Left ventricle myocardium inferior (tissue), 1 donor: ENCODE results near the gene C3orf20. TPM values are rescaled to one million over a fixed set of nuclear protein-coding genes. Genes with fewer than 3 reads are reported as not detected.

Experiments
- DNase-seq: peaks from one replicate; pipeline ENCODE4 v3.0.0-alpha.2; 2020
- H3K27ac ChIP-seq: fragments of 200-600 bp; replicated peaks from 2 replicates; pipeline ENCODE4 v1.8.0; 2021
- H3K27me3 ChIP-seq: fragments of 200-600 bp; 2 replicates; pipeline ENCODE4 v1.8.0; 2021; ENCODE audit warnings: low read depth
- H3K36me3 ChIP-seq: fragments of 200-600 bp; 2 replicates; pipeline ENCODE4 v1.8.0; 2021
- H3K4me1 ChIP-seq: fragments of 200-600 bp; 2 replicates; pipeline ENCODE4 v1.8.0; 2021
- H3K4me3 ChIP-seq: fragments of 200-600 bp; 2 replicates; pipeline ENCODE4 v1.8.0; 2021; ENCODE audit warnings: mild to moderate bottlenecking, moderate library complexity
- H3K9me3 ChIP-seq: fragments of 200-600 bp; replicated peaks from 2 replicates; pipeline ENCODE4 v1.8.0; 2021
- CTCF ChIP-seq: fragments of 200-600 bp; IDR thresholded peaks from 2 replicates; pipeline ENCODE4 v1.8.0; 2021; ENCODE audit warnings: antibody characterized with exemption, mild to moderate bottlenecking, borderline replicate concordance
- intact Hi-C: fragments of 100-400 bp; cut with micrococcal nuclease; formaldehyde crosslinking; loops from one replicate; pipeline ENCODE4 v1.11.0; 2022
- total RNA-seq: library from RNA; stranded (reverse); fragmentation: NEBNext Ultra II Directional; extraction: Animal tissue kit (Norgen Biotek cat#: 25700); gene quantifications from one replicate; pipeline ENCODE4 v1.2.1, GENCODE V29; 2021
- donor health status: DM: no; HTN: yes; CAD: no; lungs with severe emphysema.

C3orf20 gene
- total RNA-seq, 1 donor from 2014 or later = not detected

- TF ChIP-seq CTCF = no peak
- intact Hi-C loops = loop anchor here (5.0 kb wide), 1 partner anchor 129 kb away; no protein-coding TSS in a partner anchor
- Histone ChIP-seq H3K36me3 (no peaks in the 10 kb centered on the region), H3K9me3 (no peaks in the 10 kb centered on the region), H3K4me1 (peaks cover 47% of the 10 kb centered on the region), H3K27me3 (peaks cover 33% of the 10 kb centered on the region), H3K4me3 (no peak overlapping the region), H3K27ac (peak overlapping the region; percentile 81)
- DNase-seq = peak; percentile 48
Measured at GRCh38 chr3:14793126-14793857, 118.4 kb downstream of the C3orf20 start.

DNA sequence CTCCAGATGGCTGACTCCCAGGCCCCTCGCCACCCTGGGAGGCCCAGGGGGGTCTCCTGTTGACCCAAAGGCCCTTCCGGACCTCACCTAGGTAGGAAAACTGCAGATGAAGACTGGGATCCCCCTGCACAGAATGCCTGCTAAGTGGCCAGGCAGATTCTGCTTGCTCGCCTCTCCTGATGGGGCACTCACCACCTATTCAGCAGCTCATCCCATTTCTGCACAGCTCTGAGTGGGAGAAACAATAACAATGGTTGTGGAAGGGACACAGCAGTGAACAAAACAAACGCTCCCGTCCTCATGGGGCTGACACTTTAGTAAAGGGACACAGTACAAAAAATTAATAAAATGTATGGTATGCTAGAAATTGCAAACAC lies 118.9 kb downstream of the C3orf20 start:
- H3K27ac ChIP-seq = peak overlapping the region; percentile 81
- intact Hi-C loops = loop anchor here (5.0 kb wide), 1 partner anchor 128 kb away; no protein-coding TSS in a partner anchor

GRCh38 chr3:14794435-14794834 lies 119.5 kb downstream of the C3orf20 start:
- peaks cover 24% of the 10 kb centered on the region for H3K27me3 ChIP-seq
- H3K4me1 ChIP-seq = peaks cover 47% of the 10 kb centered on the region
- intact Hi-C loops = loop anchor here (5.0 kb wide), 1 partner anchor 128 kb away; no protein-coding TSS in a partner anchor
- DNase-seq = no peak
- H3K36me3 ChIP-seq = no peaks in the 10 kb centered on the region
- H3K4me3 ChIP-seq = no peak overlapping the region
- no peak for TF ChIP-seq CTCF
- peak overlapping the region; percentile 81 for H3K27ac ChIP-seq
- no peaks in the 10 kb centered on the region for H3K9me3 ChIP-seq

More for the DNA sequence above, 118.9 kb downstream of the C3orf20 start:
- Histone ChIP-seq H3K4me1 (peaks cover 47% of the 10 kb centered on the region), H3K9me3 (no peaks in the 10 kb centered on the region), H3K36me3 (no peaks in the 10 kb centered on the region), H3K4me3 (no peak overlapping the region), H3K27me3 (peaks cover 28% of the 10 kb centered on the region)
- no peak for DNase-seq
- TF ChIP-seq CTCF = no peak

DNA sequence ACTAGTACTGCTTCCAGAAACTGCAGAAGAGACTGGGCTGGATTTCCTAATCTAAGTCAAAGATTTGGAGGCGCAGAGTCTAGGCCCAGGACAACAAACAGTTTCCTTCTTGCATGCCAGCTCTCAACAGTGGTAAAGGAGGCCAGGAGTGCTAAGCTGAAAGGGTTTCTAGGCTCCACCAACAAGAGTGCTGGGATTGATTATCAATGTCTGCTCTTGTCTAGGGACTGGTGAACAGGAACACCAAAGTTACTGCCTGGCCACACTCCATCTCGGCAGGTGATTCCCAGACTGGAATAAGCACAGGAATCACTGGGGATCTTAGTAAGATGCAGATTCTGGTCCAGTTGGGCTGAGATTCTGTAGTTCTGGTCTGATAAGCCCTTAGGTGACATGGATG lies 121.1 kb downstream of the C3orf20 start:
- Histone ChIP-seq H3K36me3 (no peaks in the 10 kb centered on the region), H3K9me3 (no peaks in the 10 kb centered on the region), H3K4me1 (peaks cover 46% of the 10 kb centered on the region), H3K4me3 (no peak overlapping the region), H3K27ac (no peak overlapping the region), H3K27me3 (peaks cover 19% of the 10 kb centered on the region)
- DNase-seq = no peak
- no peak for TF ChIP-seq CTCF
- intact Hi-C loops = no loop called here

DNA sequence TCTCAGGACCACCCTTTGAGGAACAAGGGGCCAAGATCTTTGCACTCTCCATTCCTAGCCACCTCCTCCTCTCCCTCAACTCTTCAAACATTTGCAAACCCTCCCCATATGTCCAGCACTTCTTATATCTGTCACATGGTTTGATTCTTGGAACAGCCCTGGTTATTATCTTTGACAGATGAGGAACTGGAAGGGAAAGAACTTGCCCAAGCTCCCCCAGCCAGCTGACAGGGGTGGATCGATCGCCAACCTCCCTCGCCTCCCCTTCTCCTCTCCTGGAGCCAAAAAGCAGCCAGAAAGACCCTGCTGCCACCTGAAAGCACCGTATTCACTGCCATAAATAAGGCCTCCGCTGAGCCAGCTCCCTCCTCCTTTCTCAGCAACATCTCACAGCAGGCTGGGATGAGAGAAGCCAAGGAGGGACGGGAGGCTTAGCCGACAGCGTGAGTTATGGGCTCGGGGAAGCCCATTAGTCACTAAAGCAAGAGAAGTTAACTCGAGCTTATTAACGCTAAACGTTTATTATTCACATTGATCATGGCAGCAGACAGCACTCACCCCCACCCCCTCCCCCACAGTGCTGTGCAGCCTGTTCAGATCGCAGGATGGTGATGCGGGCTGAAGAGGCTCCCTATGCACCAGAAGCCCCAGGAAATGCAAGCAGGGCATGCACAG lies 121.6 kb downstream of the C3orf20 start:
- Histone ChIP-seq H3K4me3 (no peak overlapping the region), H3K36me3 (no peaks in the 10 kb centered on the region), H3K4me1 (peaks cover 41% of the 10 kb centered on the region), H3K27me3 (peaks cover 13% of the 10 kb centered on the region), H3K9me3 (no peaks in the 10 kb centered on the region), H3K27ac (no peak overlapping the region)
- no peak for DNase-seq
- intact Hi-C loops = no loop called here
- no peak for TF ChIP-seq CTCF
